Astrocyte (in vitro differentiated cells and primary cell): ENCODE data around the gene S100B. TPM values are rescaled to one million over a fixed set of nuclear protein-coding genes. Genes with fewer than 3 reads are reported as not detected.

Source experiments
- DNase-seq: peaks from one replicate; pipeline ENCODE4 v3.0.0-alpha.2; 2010; ENCODE audit warnings: low read depth
- FAIRE-seq: peaks from 2 replicates; lab custom pipeline; 2011; peaks lifted over from hg19 to GRCh38; lab: Jason Lieb, UNC
- H2AFZ ChIP-seq: 2 replicates; pipeline ENCODE4 v1.6.0; 2012; ENCODE audit warnings: low read depth, low read length, inconsistent platforms
- H3K27ac ChIP-seq: 2 replicates; pipeline ENCODE4 v1.5.1; 2011; ENCODE audit warnings: low read depth, low read length, inconsistent platforms
- H3K27me3 ChIP-seq: 2 replicates; pipeline ENCODE4 v1.6.0; 2011; ENCODE audit warnings: low read length, inconsistent platforms; ENCODE audit not compliant: insufficient read depth
- H3K36me3 ChIP-seq: 2 replicates; pipeline ENCODE4 v1.5.1; 2011; ENCODE audit warnings: low read length, inconsistent platforms; ENCODE audit not compliant: insufficient read depth
- H3K4me1 ChIP-seq: 2 replicates; pipeline ENCODE4 v1.5.1; 2011; ENCODE audit warnings: low read length, inconsistent platforms; ENCODE audit not compliant: insufficient read depth
- H3K4me2 ChIP-seq: 2 replicates; pipeline ENCODE4 v1.6.0; 2012; ENCODE audit warnings: low read length, inconsistent platforms
- H3K4me3 ChIP-seq: 2 replicates; pipeline ENCODE4 v1.5.1; 2011; ENCODE audit warnings: low read depth, mild to moderate bottlenecking, low read length, inconsistent platforms; ENCODE audit not compliant: insufficient read depth
- H3K79me2 ChIP-seq: 2 replicates; pipeline ENCODE4 v1.6.0; 2012; ENCODE audit warnings: mild to moderate bottlenecking, low read length, inconsistent platforms; ENCODE audit not compliant: insufficient read depth
- H3K9ac ChIP-seq: 2 replicates; pipeline ENCODE4 v1.6.0; 2012; ENCODE audit warnings: mild to moderate bottlenecking, low read length, inconsistent platforms
- H3K9me3 ChIP-seq: 2 replicates; pipeline ENCODE4 v1.5.1; 2012; ENCODE audit warnings: low read depth, mild to moderate bottlenecking, low read length, inconsistent platforms; ENCODE audit not compliant: insufficient read depth
- H4K20me1 ChIP-seq: 2 replicates; pipeline ENCODE4 v1.6.0; 2012; ENCODE audit warnings: low read length, inconsistent platforms; ENCODE audit not compliant: insufficient read depth
- H3K27ac Mint-ChIP-seq: one replicate; pipeline ENCODE4 v1.8.0; 2021; ENCODE audit warnings: mild to moderate bottlenecking, mixed read lengths; ENCODE audit not compliant: unreplicated experiment
- H3K27me3 Mint-ChIP-seq: one replicate; pipeline ENCODE4 v1.8.0; 2021; ENCODE audit warnings: low read depth, mixed read lengths; ENCODE audit not compliant: unreplicated experiment
- H3K36me3 Mint-ChIP-seq: one replicate; pipeline ENCODE4 v1.8.0; 2021; ENCODE audit warnings: low read depth, mixed read lengths; ENCODE audit not compliant: unreplicated experiment
- H3K4me1 Mint-ChIP-seq: one replicate; pipeline ENCODE4 v1.8.0; 2021; ENCODE audit warnings: low read depth, mixed read lengths; ENCODE audit not compliant: unreplicated experiment
- H3K4me3 Mint-ChIP-seq: one replicate; pipeline ENCODE4 v1.8.0; 2021; ENCODE audit warnings: mild to moderate bottlenecking, moderate library complexity, mixed read lengths; ENCODE audit not compliant: unreplicated experiment
- H3K9me3 Mint-ChIP-seq: one replicate; pipeline ENCODE4 v1.8.0; 2021; ENCODE audit warnings: mild to moderate bottlenecking, mixed read lengths; ENCODE audit not compliant: unreplicated experiment
- CTCF ChIP-seq: IDR thresholded peaks from 2 replicates; pipeline ENCODE4 v1.5.1; 2011; ENCODE audit warnings: low read depth, mild to moderate bottlenecking, inconsistent platforms, low read length, moderate library complexity; ENCODE audit not compliant: insufficient read depth
- EZH2 ChIP-seq: IDR thresholded peaks from 2 replicates; pipeline ENCODE4 v1.6.1; 2012; ENCODE audit warnings: mild to moderate bottlenecking, low read length, inconsistent platforms; ENCODE audit not compliant: insufficient read depth
- total RNA-seq: library from RNA; stranded (reverse); gene quantifications from 2 replicates; pipeline ENCODE4 v1.2.1, GENCODE V29; 2021

S100B gene
- total RNA-seq, 1 donor from 2014 or later = 2.0 TPM

GRCh38 chr21:46606427-46606813 is 1.5 kb upstream of the S100B start:
- H3K27me3 ChIP-seq = peaks cover 3% of the 10 kb centered on the region
- no peaks in the 10 kb centered on the region for H3K9me3 Mint-ChIP-seq
- H4K20me1 ChIP-seq = no peaks in the 10 kb centered on the region
- no peaks in the 10 kb centered on the region for H3K79me2 ChIP-seq
- no peak for FAIRE-seq
- no peaks in the 10 kb centered on the region for H3K4me1 ChIP-seq
- H3K4me2 ChIP-seq = no peak overlapping the region
- no peak for DNase-seq
- peaks cover 14% of the 10 kb centered on the region for H3K4me1 Mint-ChIP-seq
- TF ChIP-seq EZH2 (no peak), CTCF (no peak)
- H3K36me3 ChIP-seq = no peaks in the 10 kb centered on the region
- H3K9ac ChIP-seq = no peak overlapping the region
- H3K4me3 ChIP-seq = no peak overlapping the region
- H3K27me3 Mint-ChIP-seq = no peaks in the 10 kb centered on the region
- peaks cover 3% of the 10 kb centered on the region for H3K36me3 Mint-ChIP-seq
- no peak overlapping the region for H2AFZ ChIP-seq
- H3K4me3 Mint-ChIP-seq = no peak overlapping the region
- H3K27ac Mint-ChIP-seq = peak overlapping the region; percentile 53
- H3K27ac ChIP-seq = no peak overlapping the region
- no peaks in the 10 kb centered on the region for H3K9me3 ChIP-seq

GRCh38 chr21:46605767-46606426 is 1.0 kb upstream of the S100B start:
- DNase-seq (no peak), FAIRE-seq (no peak)
- Histone ChIP-seq H3K4me3 (no peak overlapping the region), H3K36me3 (no peaks in the 10 kb centered on the region), H4K20me1 (no peaks in the 10 kb centered on the region), H3K9me3 (no peaks in the 10 kb centered on the region), H3K9ac (no peak overlapping the region), H3K27me3 (peaks cover 3% of the 10 kb centered on the region), H3K4me1 (no peaks in the 10 kb centered on the region), H3K4me2 (no peak overlapping the region), H3K27ac (no peak overlapping the region), H3K79me2 (no peaks in the 10 kb centered on the region), H2AFZ (no peak overlapping the region)
- no peaks in the 10 kb centered on the region for H3K9me3 Mint-ChIP-seq
- no peak overlapping the region for H3K27ac Mint-ChIP-seq
- peaks cover 3% of the 10 kb centered on the region for H3K36me3 Mint-ChIP-seq
- H3K4me3 Mint-ChIP-seq = no peak overlapping the region
- H3K27me3 Mint-ChIP-seq = no peaks in the 10 kb centered on the region
- peaks cover 14% of the 10 kb centered on the region for H3K4me1 Mint-ChIP-seq
- TF ChIP-seq EZH2 = no peak
- no peak for TF ChIP-seq CTCF

GRCh38 chr21:46604329-46604974 is 430 bp downstream of the S100B start:
- no peak overlapping the region for H3K27ac Mint-ChIP-seq
- peaks cover 2% of the 10 kb centered on the region for H3K4me1 ChIP-seq
- FAIRE-seq = no peak
- H3K4me1 Mint-ChIP-seq = peaks cover 20% of the 10 kb centered on the region
- H3K4me3 ChIP-seq = no peak overlapping the region
- no peaks in the 10 kb centered on the region for H3K36me3 Mint-ChIP-seq
- H3K79me2 ChIP-seq = no peaks in the 10 kb centered on the region
- H3K4me2 ChIP-seq = no peak overlapping the region
- peaks cover 3% of the 10 kb centered on the region for H3K27me3 ChIP-seq
- DNase-seq = no peak
- no peaks in the 10 kb centered on the region for H3K9me3 Mint-ChIP-seq
- H3K4me3 Mint-ChIP-seq = no peak overlapping the region
- TF ChIP-seq CTCF (no peak), EZH2 (no peak)
- H4K20me1 ChIP-seq = no peaks in the 10 kb centered on the region
- no peaks in the 10 kb centered on the region for H3K9me3 ChIP-seq
- H2AFZ ChIP-seq = peak overlapping the region; percentile 57
- H3K27ac ChIP-seq = no peak overlapping the region
- H3K36me3 ChIP-seq = no peaks in the 10 kb centered on the region
- no peaks in the 10 kb centered on the region for H3K27me3 Mint-ChIP-seq
- no peak overlapping the region for H3K9ac ChIP-seq
